ENCODE data around the gene KRT81.
"Not testable (repeated sequence)": the region's sequence is repeated elsewhere in the genome, so short reads cannot be mapped to it uniquely, and the experiment has no call there.

KRT81 gene

GRCh38 chr12:52274521-52275120 lies 16.7 kb downstream of the KRT81 start, which contains the start of gene KRT86:
Gene KRT86 (plus strand): TSS chr12:52274645. CDS start chr12:52301917, 27,272 bp downstream.
- DNase-seq (ENCODE audit: low read depth) = no peak

GRCh38 chr12:52271158-52271557 lies 20.2 kb downstream of the KRT81 start:
- no peak for DNase-seq (ENCODE audit: low read depth)

GRCh38 chr12:52270541-52271070 lies 20.7 kb downstream of the KRT81 start:
- DNase-seq (ENCODE audit: low read depth) = no peak

- DNase-seq (ENCODE audit: low read depth) = no peak
These were observed 23.1 kb downstream of the KRT81 start for GRCh38 chr12:52268212-52268611.

- DNase-seq (ENCODE audit: low read depth) = no peak
These were observed 23.6 kb downstream of the KRT81 start for GRCh38 chr12:52267699-52268098.

GRCh38 chr12:52267266-52267665 lies 24.1 kb downstream of the KRT81 start:
- no peak for DNase-seq (ENCODE audit: low read depth)

GRCh38 chr12:52266514-52266913 lies 24.8 kb downstream of the KRT81 start:
- DNase-seq (ENCODE audit: low read depth) = no peak

- no peak for DNase-seq (ENCODE audit: low read depth)
These were observed 26.9 kb downstream of the KRT81 start for GRCh38 chr12:52264435-52264825.

- DNase-seq (ENCODE audit: low read depth) = no peak
These were observed 27.4 kb downstream of the KRT81 start for GRCh38 chr12:52263761-52264434.

GRCh38 chr12:52262286-52262685 lies 29.0 kb downstream of the KRT81 start:
- no peak for DNase-seq (ENCODE audit: low read depth)

- DNase-seq (ENCODE audit: low read depth) = no peak
These were observed 30.2 kb downstream of the KRT81 start for GRCh38 chr12:52261208-52261484.

- DNase-seq (ENCODE audit: low read depth) = no peak
These were observed 30.8 kb downstream of the KRT81 start for GRCh38 chr12:52260361-52261207.

- no peak for DNase-seq (ENCODE audit: low read depth)
These were observed 31.6 kb downstream of the KRT81 start for GRCh38 chr12:52259657-52260243.

- no peak for DNase-seq (ENCODE audit: low read depth)
These were observed 32.9 kb downstream of the KRT81 start for GRCh38 chr12:52258335-52258901.

GRCh38 chr12:52257922-52258321 lies 33.4 kb downstream of the KRT81 start:
- not testable (repeated sequence) for DNase-seq (ENCODE audit: low read depth)

- no peak for DNase-seq (ENCODE audit: low read depth)
These were observed 34.2 kb downstream of the KRT81 start for GRCh38 chr12:52257074-52257551.

GRCh38 chr12:52256584-52256935 lies 34.8 kb downstream of the KRT81 start:
- no peak for DNase-seq (ENCODE audit: low read depth)

GRCh38 chr12:52255926-52256583 lies 35.3 kb downstream of the KRT81 start:
- DNase-seq (ENCODE audit: low read depth) = no peak

- DNase-seq (ENCODE audit: low read depth) = no peak
These were observed 36.2 kb downstream of the KRT81 start for GRCh38 chr12:52254965-52255751.

- DNase-seq (ENCODE audit: low read depth) = no peak
These were observed 37.0 kb downstream of the KRT81 start for GRCh38 chr12:52254180-52254964.

Measured in HS-27A (cell line).